ENCODE data around the gene PNPO. TPM values are rescaled to one million over a fixed set of nuclear protein-coding genes. Genes with fewer than 3 reads are reported as not detected.

Gene PNPO
- total and polyA plus RNA-seq, 2 of the 8 experiments (the other 6 are each of a cell fraction or from before 2014, with no cell fraction given): 7.0 to 8.1 TPM

GRCh38 chr17:47942568-47942967 is 1.2 kb downstream of the PNPO start (continued):
- TF ChIP-seq SRF (IDR thresholded peaks at IDR 0.05; ENCODE audit: low read depth, low read length) (no peak), RFX5 (IDR thresholded peaks at IDR 0.05; ENCODE audit: borderline replicate concordance, low read depth, low read length) (no peak)

Measured in H1 (cell line).